Left lung (tissue), 10 donors: Measurements from ENCODE around the gene BACH2. TPM values are rescaled to one million over a fixed set of nuclear protein-coding genes. Genes with fewer than 3 reads are reported as not detected.

Source experiments
- ATAC-seq: fragments of 200-7000 bp; cut with Tn5 transposase; one replicate; pipeline ENCODE4 v1.9.1; 2020; ENCODE audit warnings: moderate library complexity
- DNase-seq, 4 donors: peaks; one replicate each; pipeline ENCODE4 v3.0.0-alpha.2; 2013 to 2020
- H3K27ac ChIP-seq, 2 donors: fragments of 200-600 bp; sonication (generic) in 1 of 2; one replicate each; pipeline versions ENCODE4 v1.5.0 to v1.8.0; 2020 to 2021
- H3K27me3 ChIP-seq, 2 donors: fragments of 200-600 bp; sonication (generic) in 1 of 2; one replicate each; pipeline versions ENCODE4 v1.5.0 to v1.8.0; 2020 to 2021
- H3K36me3 ChIP-seq, 2 donors: fragments of 200-600 bp; sonication (generic) in 1 of 2; one replicate each; pipeline versions ENCODE4 v1.5.0 to v1.8.0; 2020 to 2021
- H3K4me1 ChIP-seq, 2 donors: fragments of 200-600 bp; one replicate each; pipeline ENCODE4 v1.8.0; 2021
- H3K4me3 ChIP-seq, 2 donors: fragments of 200-600 bp; sonication (generic) in 1 of 2; one replicate each; pipeline versions ENCODE4 v1.5.0 to v1.8.0; 2020 to 2021; ENCODE audit warnings: mild to moderate bottlenecking in 1 of 2
- H3K9me3 ChIP-seq, 2 donors: fragments of 200-600 bp; sonication (generic) in 1 of 2; one replicate each; pipeline versions ENCODE4 v1.5.0 to v1.8.0; 2020 to 2021
- intact Hi-C, 2 donors: fragments of 100-400 bp; cut with DNase I; formaldehyde crosslinking; loops; one replicate each; pipeline versions ENCODE4 v1.11.2 to v1.14.2; 2022
- polyA plus RNA-seq, 6 donors: library from polyadenylated mRNA; unstranded; fragments of 120-200 nt; gene quantifications; one replicate each; pipeline ENCODE4 v1.2.1, GENCODE V29; 2013; ENCODE audit not compliant: insufficient read length in 6 of 6
- total RNA-seq, 2 donors: library from RNA; stranded (reverse); fragmentation: NEBNext Ultra II Directional; extraction: Animal tissue kit (Norgen Biotek cat#: 25700); gene quantifications; one replicate each; pipeline ENCODE4 v1.2.1, GENCODE V29; 2021
- TF ChIP-seq, protein P1 (sequence below), 2 donors: fragments of 200-600 bp; sonication (generic) in 1 of 2; IDR thresholded peaks; one replicate each; pipeline versions ENCODE4 v1.5.0 to v1.8.0; 2021; ENCODE audit warnings: antibody characterized with exemption in 2 of 2
- donor health status: DM: no; HTN: yes; CAD: no.
- donor health status: DM: no; HTN: no; CAD: no.

Gene BACH2
- total and polyA plus RNA-seq, 8 donors: 3.8 to 10.6 (median 8.9) TPM

DNA sequence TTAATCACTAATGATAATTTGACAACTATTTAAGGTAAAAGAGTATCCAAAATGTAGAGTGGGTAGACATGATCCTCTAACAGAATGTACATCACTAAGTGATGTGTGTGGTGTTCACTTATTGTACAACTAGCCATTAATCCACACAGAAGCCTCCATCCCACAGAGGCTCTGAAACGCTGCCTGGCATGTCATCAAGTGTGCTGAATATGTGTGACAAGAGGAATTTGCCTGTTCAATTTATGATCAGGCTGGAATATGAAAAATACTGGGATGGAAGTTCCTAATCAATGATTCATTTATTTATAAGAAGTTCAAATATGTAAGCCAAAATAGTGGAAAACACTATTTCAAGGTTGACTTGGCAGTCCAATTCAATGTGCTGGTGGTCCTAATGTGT, 72.4 kb downstream of the BACH2 start:
- no peak for DNase-seq
- TF ChIP-seq, protein P1, sequence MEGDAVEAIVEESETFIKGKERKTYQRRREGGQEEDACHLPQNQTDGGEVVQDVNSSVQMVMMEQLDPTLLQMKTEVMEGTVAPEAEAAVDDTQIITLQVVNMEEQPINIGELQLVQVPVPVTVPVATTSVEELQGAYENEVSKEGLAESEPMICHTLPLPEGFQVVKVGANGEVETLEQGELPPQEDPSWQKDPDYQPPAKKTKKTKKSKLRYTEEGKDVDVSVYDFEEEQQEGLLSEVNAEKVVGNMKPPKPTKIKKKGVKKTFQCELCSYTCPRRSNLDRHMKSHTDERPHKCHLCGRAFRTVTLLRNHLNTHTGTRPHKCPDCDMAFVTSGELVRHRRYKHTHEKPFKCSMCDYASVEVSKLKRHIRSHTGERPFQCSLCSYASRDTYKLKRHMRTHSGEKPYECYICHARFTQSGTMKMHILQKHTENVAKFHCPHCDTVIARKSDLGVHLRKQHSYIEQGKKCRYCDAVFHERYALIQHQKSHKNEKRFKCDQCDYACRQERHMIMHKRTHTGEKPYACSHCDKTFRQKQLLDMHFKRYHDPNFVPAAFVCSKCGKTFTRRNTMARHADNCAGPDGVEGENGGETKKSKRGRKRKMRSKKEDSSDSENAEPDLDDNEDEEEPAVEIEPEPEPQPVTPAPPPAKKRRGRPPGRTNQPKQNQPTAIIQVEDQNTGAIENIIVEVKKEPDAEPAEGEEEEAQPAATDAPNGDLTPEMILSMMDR (IDR thresholded peaks at IDR 0.05): no peak
- no peak overlapping the region for H3K4me3 ChIP-seq
- peaks cover 0 to 11% of the 10 kb centered on the region in 2 donors for H3K9me3 ChIP-seq
- ATAC-seq: no peak
- no peak overlapping the region for H3K27ac ChIP-seq
- intact Hi-C loops: no loop called here
- H3K36me3 ChIP-seq: no peaks in the 10 kb centered on the region
- H3K4me1 ChIP-seq: peaks cover 9 to 14% of the 10 kb centered on the region in 2 donors
- no peaks in the 10 kb centered on the region for H3K27me3 ChIP-seq

DNA sequence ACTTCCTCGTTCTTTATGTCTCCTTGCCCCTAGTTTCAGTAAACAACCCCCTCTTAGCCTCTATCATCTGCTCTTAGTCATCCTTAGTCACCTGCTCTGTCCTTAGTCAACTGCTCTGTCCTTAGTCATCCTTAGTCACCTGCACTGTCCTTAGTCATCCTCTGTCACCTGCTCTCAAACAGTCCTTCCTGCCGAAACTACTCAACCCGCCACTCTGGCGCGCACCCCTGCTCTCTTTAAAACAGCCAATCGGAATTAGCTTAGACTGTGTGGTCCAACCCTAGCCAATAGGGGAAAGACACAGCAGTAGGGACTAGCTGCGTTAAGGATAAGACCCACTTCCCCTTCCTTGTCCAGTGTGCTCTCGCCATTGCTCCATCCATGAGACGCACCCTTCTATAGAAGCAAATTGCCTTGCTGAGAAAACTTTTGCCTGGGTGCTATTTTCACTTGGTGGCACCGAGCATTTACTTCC, 73.9 kb downstream of the BACH2 start:
- peaks cover 17 to 20% of the 10 kb centered on the region in 2 donors for H3K4me1 ChIP-seq
- no peak for DNase-seq
- ATAC-seq: no peak
- no peak overlapping the region for H3K4me3 ChIP-seq
- peaks cover 0 to 11% of the 10 kb centered on the region in 2 donors for H3K9me3 ChIP-seq
- H3K27me3 ChIP-seq: no peaks in the 10 kb centered on the region
- intact Hi-C loops: no loop called here
- no peak overlapping the region for H3K27ac ChIP-seq
- TF ChIP-seq, protein P1 (IDR thresholded peaks at IDR 0.05): no peak
- no peaks in the 10 kb centered on the region for H3K36me3 ChIP-seq

DNA sequence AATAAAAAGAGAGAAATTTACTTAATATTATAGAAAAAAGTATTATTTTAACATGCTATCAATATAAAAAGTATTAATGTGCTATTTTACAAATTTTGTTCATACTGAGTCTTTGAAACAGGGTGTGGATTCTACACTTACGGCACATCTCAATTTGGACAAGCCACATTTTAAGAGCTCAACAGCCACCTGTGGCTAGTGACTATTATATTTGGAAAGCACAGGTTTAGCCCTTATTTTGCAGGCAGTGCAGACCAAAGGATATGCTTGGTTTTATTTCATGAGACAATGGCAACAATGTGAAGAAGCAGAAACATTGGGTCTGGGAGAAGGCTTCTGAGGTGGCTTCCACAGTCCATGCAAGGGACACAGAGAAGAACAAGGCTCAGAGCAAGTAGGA, 74.6 kb downstream of the BACH2 start:
- Histone ChIP-seq H3K9me3 (peaks cover 0 to 11% of the 10 kb centered on the region in 2 donors), H3K27me3 (no peaks in the 10 kb centered on the region), H3K4me1 (peaks cover 22 to 24% of the 10 kb centered on the region in 2 donors), H3K27ac (no peak overlapping the region), H3K36me3 (no peaks in the 10 kb centered on the region), H3K4me3 (no peak overlapping the region)
- intact Hi-C loops: no loop called here
- TF ChIP-seq, protein P1 (IDR thresholded peaks at IDR 0.05): no peak
- no peak for DNase-seq
- no peak for ATAC-seq

DNA sequence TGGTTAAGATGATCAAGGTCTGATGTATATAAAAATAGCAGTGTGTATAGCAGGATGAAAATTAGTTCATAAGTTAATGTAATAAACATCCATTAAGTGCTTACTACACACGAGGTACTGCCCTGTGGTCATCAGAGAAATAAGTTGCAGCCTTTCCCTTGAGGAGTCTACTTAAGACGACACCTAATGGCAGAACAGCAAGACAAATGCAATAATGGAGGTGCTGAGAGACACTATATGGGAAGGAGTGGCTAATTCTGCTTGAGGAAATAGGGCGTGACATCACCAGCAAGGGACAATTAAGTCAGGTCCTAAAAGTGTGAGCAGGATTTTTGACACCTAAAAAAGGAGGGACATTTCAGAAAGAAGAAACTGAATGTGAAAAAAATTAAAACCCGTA, 75.2 kb downstream of the BACH2 start:
- no peaks in the 10 kb centered on the region for H3K36me3 ChIP-seq

DNA sequence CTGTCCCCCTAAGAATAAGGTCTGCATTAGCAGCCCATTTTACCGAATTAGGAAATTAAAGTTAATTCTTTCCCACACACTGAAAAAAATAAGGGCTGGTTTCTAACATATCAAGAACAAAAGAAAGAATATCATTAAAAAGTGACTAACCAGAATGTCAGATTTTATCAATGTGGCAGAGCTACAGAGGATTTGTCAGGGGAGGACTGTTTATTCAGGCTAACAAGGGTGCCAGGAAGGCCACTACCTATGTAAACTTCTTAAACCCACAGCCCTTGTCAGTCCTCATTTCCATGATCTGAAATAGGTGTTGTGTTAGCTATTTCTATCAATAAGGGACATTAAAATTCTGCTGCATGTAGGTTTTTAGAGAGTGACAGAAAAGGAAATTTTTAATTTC, 76.4 kb downstream of the BACH2 start:
- no peaks in the 10 kb centered on the region for H3K27me3 ChIP-seq
- H3K27ac ChIP-seq: peak overlapping the region in 1 of 2 donors; percentile 86
- peaks cover 0 to 11% of the 10 kb centered on the region in 2 donors for H3K9me3 ChIP-seq
- DNase-seq (no peak), ATAC-seq (no peak)
- peaks cover 24 to 32% of the 10 kb centered on the region in 2 donors for H3K4me1 ChIP-seq
- H3K36me3 ChIP-seq: no peaks in the 10 kb centered on the region
- TF ChIP-seq, protein P1 (IDR thresholded peaks at IDR 0.05): no peak
- no peak overlapping the region for H3K4me3 ChIP-seq
- intact Hi-C loops: no loop called here

More for the DNA sequence above, 75.2 kb downstream of the BACH2 start:
- ATAC-seq (no peak), DNase-seq (no peak)
- intact Hi-C loops: no loop called here
- Histone ChIP-seq H3K4me3 (no peak overlapping the region), H3K4me1 (peaks cover 24% of the 10 kb centered on the region in 2 donors), H3K27me3 (no peaks in the 10 kb centered on the region), H3K27ac (no peak overlapping the region), H3K9me3 (peaks cover 0 to 11% of the 10 kb centered on the region in 2 donors)
- TF ChIP-seq, protein P1 (IDR thresholded peaks at IDR 0.05): no peak
